CD4-positive, alpha-beta T cell treated with Interleukin-4 for 4 hours (primary cell): ENCODE data around the gene PARP15.
"Not testable (repeated sequence)": the region's sequence is repeated elsewhere in the genome, so short reads cannot be mapped to it uniquely, and the experiment has no call there.

Experiments used
- DNase-seq: peaks from one replicate; pipeline ENCODE4 v3.0.0-alpha.2; 2020

PARP15 gene

DNA sequence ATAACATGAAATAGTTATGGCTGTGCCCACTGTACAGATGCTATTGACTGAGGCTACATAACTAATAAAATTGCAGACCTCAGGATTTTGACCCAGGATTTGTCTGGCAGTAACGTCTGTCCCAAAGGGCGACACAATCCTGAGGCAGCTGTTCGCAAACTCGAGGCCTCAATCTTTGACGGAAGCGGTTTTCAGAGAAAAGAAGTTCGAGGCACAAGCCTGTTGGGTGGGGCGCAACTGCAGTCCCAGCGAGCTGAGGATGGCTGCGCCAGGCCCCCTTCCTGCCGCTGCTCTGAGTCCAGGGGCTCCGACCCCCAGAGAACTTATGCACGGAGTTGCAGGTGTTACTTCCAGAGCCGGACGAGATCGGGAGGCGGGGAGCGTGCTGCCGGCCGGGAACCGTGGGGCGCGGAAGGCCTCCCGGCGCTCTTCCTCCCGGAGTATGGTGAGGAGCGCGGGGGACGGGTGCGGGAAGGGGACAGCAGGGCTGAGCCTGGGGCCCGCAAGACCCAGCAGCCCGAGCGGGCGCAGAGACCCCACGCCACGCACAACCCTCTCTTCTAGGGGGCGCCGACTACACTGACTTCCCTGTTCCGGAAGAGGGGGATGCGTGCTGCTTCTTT lies at the start of gene PARP15:
Gene PARP15, plus strand, starts transcription at position 242 of the 623 bp plus-strand sequence. Its CDS starts 18 bp downstream, at position 260.
- DNase-seq: peak; percentile 58

DNA sequence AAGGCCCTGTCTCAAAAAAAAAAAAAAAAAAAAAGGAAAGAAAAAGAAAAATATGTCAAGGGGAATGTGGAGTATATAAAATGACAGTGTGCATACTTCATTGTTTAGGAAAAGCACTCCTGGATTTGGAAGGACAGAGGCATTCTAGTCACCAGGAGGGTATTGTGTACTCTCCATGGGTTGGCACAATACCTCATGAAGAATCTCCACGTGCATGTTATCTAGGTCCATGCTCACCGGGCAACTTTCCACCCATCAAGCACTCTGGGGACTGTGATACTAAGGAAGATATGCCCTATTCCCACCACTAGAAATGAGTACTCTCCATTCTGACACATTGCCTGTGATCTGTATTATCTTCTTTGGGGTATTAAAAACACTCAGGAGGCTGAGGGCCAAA lies 47.3 kb upstream of the PARP15 start:
- no peak for DNase-seq

DNA sequence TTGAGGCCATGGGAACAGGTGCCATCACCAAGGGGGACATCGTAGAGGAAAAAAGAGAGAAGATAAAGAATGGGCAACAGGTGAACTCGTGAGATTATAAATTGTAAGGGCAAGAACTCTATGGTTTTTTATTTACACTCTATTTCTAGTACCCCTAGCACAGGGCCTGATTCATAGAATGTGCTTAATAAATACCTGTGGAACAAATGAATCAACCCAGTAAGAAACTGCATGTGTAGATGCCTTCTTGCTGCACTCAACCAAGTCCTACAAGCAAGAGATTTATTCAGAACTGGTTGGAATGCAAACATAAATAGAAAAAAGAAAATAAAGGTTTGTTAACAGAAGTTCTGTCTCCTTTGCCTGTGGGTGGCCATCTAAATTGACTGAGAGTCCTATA lies 44.0 kb upstream of the PARP15 start:
- no peak for DNase-seq

DNA sequence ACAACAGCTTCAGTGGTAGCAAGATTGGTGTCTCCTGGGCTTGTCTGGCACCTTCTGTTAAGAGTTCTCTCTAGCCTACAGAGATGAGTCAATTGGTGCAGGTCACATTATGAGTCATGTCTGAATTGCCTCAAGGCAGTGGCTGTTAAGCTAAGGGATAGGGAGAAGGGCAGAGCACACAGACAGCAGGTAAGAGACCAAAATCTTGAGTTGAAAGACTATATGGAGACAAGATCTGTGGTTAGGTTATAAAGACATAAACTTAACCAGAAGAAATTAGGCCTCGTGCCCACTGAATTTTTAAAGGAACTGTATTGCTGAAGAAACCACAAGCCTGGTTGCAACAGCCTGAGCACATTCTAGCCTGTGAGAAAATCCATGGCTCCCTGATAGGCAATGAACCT lies 43.5 kb upstream of the PARP15 start:
- DNase-seq: peak; percentile 64

DNA sequence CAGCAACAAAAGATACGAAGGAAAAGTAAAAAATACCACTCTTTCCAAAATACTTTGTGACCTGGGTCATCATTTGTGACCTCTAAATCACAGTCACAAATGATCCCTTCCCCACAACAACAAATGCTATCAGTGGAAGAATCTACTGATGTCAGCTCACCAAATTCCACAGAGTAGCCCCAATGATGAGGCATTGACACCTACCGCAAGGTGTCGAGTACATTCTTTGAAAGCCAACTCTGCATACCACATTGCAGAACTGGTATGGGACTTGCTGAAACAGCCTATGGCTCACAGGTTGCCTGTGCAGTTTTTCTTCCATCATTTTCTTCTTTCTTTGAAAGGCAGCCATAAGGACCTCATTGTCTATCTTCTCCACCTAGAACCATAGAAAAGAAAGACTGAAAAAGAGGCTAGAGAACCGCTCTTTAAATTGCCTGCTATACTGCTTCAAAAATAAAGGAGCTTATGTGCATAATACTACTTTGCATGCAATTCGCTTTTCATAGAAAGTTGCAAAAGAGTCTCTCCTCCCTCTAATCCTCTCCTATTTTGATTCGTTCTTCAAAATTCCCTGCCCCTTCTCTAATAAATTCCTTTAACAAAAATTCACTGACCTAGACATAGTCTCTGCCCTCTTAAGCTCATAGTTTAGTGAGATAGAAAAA lies 41.4 kb upstream of the PARP15 start:
- no peak for DNase-seq

DNA sequence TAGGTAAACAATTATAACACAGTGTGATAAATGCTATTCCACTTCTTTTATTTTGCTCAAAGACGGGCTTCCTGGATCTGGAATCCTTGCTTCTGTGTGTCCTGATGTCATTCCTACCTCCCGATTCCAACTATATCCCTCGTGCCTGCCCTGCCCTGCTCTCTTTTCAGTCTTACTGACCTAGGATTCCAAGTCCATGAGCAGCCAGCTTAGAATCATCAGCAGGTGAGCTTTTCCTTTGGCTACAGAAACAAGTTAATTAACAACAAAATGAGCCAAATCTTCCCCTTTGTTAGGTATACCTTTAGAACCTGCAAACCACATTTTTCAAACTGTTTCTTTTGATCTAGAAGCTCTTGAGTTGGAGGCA lies 40.8 kb upstream of the PARP15 start:
- DNase-seq: no peak

DNA sequence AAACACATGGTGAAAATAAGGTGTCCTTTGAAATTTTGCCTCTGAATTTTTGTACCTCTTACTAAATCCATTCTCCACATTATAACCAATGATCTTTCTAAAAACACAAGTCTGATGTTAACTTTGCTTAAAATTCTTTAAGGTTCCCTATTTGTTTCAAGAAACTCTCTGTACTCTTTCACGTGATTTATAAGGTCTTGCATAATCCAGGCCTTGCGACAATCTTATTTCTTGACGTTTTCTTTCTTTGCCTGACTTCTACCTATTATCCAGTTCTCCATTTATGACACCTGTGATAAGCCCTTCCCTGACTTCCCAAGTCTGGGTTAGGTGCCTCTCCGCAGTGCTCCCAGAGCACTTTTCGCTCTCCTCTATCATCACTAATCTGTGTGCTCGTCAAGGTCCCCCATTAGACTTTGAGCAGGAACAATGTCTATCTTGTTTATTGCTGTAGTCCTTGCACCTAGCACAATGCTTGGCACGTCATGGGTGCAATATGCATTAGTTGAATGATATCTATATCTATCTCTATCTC lies 38.4 kb upstream of the PARP15 start:
- DNase-seq: no peak

DNA sequence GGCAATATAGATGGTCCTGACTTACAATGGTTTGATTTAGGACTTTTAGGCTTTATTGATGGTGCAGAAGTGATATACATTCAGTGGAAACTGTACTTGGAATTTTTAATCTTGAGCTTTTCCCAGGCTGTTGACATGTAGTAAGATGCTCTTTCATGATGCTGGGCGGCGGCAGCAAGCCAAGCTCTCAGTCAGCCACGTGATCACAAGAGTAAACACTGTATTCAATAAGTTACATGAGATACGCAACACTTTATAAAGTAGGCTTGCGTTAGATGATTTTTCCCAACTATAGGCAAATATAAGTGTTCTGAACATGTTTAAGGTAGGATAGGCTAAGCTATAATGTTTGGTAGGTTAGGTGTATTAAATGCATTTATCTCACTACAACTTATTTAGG lies 31.3 kb upstream of the PARP15 start:
- DNase-seq: no peak

DNA sequence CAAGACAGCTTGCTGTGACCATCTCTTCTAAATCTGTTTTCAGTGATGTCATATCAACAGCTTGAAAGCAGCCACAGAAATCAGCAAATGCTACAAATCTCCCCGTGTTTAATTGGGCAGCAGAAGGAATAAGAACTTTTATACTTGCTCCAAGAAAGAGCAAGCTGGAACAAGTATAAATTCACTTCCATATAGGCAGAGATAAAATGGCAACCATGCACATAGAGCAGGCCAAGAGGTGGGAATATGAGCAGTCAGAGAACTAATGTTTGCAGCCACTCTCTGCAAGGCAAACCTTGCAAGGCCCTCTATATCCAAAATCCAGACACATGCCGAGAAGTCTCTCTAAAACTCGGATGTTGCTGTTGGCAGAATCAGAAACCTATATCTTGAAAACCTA lies 29.4 kb upstream of the PARP15 start:
- no peak for DNase-seq

DNA sequence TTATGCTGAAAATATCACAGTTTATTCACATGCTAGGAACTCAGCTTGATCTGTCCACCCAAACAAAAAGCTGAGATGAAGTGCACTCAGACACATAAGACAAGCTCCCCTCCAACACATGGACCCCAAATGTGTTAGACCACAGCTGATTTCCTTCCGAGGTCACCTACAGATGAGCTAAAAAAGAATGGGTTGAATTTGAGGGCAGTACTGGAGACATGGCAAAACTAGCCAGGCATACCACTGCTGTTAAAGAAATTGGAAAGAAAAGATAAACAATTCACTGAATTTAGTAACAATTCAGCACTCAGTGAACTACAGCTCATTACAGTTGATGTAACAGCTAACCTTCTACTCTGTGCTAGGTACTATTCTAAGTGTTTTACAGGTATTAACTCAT lies 28.8 kb upstream of the PARP15 start:
- DNase-seq: no peak

DNA sequence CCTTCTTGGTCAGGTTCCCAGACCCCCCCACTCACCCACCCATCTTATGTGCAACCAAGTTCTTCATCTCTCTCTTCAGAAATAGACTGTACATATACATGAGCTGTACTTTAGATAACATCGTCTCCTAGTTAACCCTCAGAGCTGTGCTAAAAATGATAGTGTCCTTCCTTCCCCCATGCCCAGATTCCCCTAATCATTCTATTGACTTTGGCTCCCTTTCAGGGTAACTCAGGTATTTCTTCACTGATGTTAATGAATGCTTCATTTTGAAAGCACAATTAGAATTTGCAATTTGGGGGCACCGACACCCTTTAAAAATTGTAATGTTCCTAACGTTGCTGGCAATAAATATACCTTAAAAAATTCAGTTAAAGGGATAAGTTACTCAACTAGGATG lies 24.3 kb upstream of the PARP15 start:
- DNase-seq: no peak

DNA sequence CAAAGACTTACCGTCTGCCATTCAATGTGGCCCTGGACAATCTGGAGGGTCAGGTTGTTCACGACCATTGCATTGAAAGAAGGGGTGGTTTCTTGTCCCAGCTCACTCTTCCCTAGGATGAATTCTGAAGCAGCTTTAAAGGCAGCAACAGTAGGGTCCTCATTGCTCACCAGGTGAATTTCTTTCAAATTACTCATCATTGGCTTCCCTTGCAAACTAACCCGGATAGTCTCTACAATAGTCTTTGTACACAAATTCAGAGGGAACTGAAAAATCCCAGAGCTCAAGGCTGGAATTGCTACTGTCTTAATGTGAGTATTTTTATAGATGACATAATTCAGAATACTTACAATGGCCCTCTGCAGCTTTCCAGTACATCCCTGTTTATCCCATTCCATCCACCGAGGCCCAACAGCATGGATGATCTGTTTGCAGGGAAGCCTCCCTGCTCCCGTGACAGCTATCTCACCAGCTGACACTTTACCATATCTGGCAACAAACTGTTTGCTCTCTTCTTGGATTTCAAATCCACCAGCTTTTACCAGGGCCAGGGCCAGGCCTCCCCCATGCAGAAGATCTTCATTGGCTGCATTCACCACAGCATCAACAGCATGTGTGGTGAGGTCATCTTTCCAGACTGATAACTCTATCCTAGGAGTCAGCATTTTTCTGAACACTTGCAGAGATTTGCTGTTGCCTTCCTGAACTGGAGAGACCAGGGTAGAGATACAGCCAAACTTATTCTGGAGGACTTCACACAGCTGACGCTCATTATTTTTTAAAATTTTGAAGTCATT lies 22.0 kb upstream of the PARP15 start:
- DNase-seq: no peak

DNA sequence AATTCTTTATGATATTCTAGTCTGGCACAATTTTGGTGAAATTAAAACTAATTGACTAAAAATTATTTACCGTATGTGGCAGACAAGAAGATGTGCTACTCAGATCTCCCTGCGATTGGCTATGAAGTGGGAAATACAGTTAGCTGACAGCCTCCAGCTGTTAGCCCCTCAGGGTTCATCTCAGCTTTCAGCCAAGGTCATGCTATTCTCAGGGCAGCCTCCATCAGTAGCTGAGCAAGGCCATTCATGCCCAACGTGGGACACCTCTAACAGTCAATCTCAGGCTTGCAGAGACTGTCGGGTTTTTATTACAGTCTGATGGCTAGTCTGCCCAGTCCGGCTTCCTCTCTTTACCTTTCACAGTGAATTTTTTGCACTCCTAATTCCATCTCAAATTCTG lies 20.1 kb upstream of the PARP15 start:
- DNase-seq: no peak

DNA sequence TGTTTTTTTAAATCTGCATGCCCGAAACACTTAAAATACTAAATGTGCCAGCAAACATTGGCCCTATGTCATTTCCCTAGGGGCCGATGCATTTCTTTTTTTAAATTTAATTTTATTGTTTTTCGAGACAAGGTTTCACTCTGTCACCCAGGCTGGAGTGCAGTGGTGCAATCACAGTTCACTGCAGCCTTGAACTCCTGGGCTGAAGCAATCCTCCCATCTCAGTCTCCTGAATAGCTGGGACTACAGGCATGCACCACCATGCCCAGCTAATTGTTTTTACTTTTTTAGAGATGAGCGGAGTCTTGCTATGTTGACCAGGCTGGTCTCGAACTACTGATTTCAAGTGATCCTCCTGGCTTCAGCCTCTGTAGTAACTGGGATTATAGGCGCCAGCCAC lies 18.8 kb upstream of the PARP15 start:
- DNase-seq: no peak

DNA sequence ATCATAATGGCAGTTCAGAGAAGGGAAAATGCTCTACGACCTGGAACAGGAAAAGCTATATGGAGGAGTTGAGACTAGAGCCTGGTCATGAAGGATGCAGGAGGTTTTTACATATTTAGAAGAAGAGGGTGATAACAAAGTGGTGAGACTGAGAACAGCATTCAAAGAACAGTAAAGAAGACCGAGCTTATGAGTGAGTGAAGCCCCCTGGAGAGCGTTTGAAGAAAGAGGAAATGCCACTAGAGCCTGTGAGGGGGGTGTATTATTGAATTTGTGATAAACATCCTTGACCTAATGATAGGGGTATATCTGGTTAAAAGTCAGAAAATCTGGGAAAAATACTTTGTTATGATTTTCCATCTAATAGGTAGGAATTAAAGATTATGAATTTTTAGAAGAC lies 17.5 kb upstream of the PARP15 start:
- no peak for DNase-seq

DNA sequence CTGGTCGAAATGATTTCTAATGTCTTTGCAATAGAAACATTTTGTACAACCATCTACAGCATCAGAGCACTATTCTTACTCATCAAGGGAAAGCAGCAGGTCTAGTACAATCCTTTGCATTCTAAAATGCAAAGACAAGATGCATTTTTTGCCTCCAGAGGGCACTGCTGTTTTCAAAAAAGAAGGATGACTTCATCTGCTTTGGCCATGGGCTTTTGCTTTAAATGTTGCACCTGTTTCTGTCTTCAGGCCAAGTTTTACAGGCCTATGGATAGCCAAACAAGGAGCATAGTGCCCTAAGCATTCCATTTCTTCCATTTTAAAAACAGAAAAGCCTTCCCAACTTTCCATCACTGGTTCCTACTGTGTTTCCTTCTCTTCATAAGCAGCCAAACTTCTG lies 16.8 kb upstream of the PARP15 start:
- DNase-seq: peak; percentile 80

DNA sequence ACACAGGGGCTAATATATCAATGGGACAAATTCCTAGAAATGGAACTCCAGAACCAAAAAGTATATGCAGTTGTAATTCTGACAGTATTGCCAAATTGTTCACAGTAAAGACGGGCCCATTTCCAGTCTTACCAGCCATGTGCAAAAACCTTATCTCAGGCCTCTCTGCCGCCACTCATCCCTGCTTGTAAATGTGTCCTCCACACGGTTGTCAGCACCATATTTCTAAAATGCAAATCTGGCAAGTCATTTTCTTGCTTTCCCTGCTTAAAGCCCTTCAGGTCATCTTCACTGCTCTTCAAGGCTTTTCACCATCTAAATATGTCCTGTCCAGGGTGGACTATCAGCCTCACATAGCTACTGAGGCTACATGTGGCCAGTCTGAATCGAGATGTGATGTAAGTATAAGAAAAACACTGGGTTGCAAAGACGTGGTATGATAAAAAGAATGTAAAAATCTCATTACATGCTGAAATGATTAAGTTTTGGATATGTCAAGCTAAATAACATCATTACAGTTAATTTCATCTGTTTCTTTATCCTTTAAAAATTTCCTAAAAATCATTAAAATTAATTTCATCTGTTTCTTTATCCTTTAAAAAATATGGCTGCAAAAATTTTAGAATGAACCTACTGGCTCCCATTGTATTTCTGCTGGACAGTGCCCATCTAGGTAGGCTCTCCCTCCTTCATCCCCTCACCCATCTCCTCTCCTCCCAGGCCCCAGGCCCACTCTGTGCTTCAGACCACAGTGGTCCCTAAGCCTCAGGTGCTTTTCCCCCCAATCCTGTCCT lies 14.3 kb upstream of the PARP15 start:
- DNase-seq: no peak

DNA sequence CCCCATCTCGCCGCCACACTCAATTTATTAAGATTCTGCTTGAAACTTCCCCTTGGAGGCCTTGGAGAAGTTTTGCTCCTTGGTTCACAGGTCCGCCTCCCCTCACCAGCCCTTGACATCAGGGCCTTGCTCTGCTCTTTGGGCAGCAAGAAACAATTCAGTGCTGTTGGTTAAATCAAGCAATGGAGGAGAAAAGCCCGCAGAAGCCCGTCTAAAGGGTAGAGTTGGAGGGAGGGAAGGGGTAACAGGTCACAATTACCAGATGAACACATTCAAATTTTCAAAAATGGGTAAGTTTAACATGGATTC lies 13.8 kb upstream of the PARP15 start:
- no peak for DNase-seq

DNA sequence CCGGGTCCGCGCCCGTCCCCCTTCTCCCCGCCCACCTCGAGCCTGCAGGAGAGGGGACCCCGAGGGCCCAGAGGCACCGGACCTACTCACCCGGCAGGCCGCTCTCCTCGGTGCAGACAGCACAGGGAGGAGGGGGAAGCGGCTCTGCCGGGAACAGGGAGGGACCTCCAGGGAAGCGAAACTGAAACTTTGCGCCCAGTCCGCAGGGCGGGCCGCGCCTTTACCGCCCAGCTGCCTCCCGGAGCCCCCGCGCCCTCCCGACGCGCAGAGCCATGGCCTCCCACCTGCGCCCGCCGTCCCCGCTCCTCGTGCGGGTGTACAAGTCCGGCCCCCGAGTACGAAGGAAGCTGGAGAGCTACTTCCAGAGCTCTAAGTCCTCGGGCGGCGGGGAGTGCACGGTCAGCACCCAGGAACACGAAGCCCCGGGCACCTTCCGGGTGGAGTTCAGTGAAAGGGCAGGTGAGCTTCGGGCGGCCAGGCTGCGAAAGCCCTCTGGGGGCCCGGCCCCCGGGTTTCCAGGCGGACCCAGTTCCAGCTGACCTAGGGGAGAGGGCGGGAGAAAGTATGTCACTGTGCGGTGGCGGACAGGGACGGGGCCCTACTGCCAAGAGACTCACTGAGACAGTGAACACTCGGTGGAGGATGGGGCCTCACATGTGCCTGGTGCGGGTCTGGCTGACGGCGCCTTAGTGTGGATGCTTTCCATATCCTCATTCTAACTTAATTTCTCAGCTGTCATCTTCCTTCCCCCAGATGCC lies 13.1 kb upstream of the PARP15 start, which contains the start of the genes DTX3L and PARP9:
Gene DTX3L, plus strand, starts transcription at position 184 of the 758 bp plus-strand sequence. Its CDS starts 89 bp downstream, at position 273.
Gene PARP9, minus strand, starts transcription at position 146 of the 758 bp plus-strand sequence. CDS start 4,680 bp downstream, outside the sequence.
- peak; percentile 77 for DNase-seq

DNA sequence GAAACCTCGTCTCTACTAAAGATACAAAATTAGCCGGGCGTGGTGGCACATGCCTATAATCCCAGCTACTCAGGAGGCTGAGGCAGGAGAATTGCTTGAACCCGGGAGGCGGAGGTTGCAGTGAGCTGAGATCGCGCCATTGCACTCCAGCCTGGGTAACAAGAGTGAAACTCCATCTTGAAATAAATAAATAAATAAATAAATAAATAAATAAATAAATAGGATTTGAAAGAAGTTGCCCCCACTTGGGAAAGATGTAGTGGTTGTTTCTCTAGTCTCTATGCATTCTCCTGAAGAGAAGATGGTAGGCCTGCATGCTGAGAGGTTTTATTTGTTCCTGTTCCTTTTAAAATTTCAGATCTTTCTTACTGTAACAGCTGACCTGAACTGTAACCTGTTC lies 9.3 kb upstream of the PARP15 start:
- DNase-seq: not testable (repeated sequence)

DNA sequence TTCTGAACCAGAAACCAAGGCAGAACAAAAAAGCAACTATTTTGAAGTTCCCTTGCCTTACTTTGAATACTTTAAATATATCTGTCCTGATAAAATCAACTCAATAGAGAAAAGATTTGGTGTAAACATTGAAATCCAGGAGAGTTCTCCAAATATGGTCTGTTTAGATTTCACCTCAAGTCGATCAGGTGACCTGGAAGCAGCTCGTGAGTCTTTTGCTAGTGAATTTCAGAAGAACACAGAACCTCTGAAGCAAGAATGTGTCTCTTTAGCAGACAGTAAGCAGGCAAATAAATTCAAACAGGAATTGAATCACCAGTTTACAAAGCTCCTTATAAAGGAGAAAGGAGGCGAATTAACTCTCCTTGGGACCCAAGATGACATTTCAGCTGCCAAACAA lies 8.7 kb upstream of the PARP15 start:
- DNase-seq: no peak

DNA sequence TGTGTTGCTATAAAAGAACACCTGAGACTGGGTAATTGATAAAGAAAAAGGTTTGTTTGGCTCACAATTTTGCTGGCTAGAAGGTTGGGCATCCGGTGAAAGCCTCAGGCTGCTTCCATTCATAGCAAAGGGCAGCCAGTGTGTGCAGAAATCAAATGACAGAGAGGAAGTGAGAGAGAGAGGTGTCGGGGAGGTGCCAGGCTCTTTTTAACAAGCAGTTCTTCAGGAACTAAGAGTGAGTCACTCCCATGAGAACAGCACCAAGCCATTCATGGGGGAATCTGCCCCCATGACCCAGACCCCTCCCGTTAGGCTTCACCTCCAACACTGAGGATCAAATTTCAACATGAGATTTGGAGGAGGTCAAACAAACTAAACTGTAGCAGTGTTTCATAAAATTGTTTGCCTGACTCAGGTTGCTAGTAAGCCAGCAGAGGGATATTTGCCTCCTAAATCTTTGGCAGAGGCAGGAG lies 4.5 kb upstream of the PARP15 start:
- DNase-seq: peak; percentile 67
